GM11168 (cell line): ENCODE data around the gene SSBP4.
"Not testable (repeated sequence)": the region's sequence is repeated elsewhere in the genome, so short reads cannot be mapped to it uniquely, and the experiment has no call there.

ENCODE experiments used
- in situ Hi-C: fragments of 300-500 bp; cut with MboI; formaldehyde crosslinking; loops from one replicate; pipeline ENCODE4 v1.12.0; 2022; ENCODE audit warnings: low sequenced_read_pairs; ENCODE audit not compliant: unreplicated experiment

Gene SSBP4

DNA sequence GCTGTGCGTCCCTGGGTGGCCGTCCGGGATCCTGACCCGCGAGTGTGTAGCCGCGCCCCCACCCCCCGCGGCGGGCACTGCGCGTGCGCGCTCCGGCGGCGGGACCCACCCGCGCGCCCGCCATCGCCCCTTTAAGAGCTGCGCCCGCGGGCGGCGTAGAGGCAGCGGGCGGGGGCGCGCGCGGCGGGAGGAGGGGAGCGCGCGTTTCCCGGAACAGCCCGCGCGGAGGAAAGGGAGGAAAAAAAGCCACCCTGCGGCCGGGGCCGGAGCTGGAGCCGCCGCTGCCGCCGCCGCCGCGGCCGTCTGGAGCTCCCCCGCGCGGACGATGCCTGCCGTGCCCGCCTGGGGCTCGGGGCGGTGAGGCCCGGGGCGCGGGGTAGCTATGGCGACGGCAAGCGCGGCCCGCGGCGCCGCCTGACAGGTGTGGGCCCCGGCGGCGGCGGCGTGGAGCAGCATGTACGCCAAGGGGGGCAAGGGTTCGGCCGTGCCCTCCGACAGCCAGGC is at the start of gene SSBP4:
TSS of gene SSBP4 (plus strand) at position 204 of the 504 bp plus-strand sequence. CDS start at position 455, 251 bp downstream.
- in situ Hi-C loops = no loop called here

DNA sequence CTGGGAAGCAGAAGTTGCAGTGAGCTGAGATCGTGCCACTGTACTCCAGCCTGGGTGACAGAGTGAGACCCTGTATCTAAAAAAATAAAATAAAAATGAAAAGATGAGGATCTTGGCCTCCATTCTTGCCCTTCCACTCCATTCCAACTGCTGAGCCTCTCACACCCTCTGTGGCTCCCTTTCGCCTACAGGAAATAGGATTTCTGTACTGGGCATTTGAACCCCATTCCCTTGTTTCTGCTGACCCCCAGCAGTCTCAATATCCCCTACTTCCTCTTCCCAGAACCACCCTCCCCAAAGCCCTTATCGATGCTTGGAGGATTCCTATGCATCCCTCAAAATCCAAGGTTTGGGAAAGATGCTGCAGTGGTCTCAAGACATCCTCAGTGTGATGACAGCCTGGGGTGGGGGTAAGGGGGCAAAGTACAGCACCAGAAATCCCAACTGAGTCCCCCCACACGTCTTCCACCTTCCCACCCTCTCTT is 45.7 kb upstream of the SSBP4 start:
- in situ Hi-C loops = no loop called here

DNA sequence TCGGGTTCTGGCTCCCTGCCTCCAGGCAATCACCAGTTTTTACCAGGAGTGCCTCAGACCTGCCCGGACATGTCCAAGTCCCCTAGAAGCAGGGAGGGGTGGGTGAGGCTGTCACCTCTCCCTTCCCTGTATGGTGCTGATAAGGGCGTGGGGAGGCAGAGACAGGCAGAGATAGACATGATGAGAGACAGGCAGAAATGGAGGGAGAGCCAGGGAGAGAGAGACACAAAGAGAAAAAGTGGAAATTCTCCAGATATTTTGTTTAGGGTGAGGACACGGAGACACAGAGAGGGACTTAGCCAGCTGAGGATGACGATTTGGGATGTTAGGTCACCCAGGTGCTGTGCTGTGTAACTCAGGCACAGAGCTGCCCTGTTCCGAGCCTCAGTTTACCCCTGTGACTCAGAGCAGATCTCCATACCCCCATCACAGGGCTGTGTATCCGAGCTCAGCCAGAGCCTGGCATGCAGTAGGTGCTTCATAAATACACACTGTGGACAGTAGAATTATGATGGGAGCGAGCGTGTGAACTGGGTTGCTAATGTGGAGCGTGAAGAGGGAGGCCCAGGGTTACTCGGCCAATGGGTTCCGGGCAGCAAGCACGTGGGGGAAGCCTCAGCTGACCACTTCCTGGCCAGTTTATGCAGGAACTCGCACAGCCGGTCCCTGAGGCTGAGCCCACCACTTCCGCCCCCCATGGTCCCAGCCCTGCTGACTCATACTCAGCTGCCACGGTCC is 45.1 kb upstream of the SSBP4 start:
- in situ Hi-C loops = no loop called here

DNA sequence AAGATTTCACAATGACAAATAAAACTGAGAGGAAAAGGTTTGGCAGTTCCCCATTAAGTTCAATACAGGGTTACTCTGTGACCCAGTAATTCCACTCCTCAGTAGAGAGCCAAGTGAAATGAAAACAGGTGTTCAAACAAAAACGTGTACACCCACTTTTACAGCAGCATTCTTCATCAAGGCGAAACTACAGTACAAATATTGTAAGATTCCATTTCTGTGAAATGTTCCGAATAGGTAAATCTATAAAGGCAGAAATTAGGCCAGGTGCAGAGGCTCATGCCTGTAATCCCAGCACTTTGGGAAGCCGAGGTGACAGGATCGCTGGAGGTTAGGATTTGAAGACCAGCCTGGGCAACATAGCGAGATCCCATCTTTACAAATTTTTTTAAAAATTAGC is 42.2 kb upstream of the SSBP4 start:
- in situ Hi-C loops = no loop called here

DNA sequence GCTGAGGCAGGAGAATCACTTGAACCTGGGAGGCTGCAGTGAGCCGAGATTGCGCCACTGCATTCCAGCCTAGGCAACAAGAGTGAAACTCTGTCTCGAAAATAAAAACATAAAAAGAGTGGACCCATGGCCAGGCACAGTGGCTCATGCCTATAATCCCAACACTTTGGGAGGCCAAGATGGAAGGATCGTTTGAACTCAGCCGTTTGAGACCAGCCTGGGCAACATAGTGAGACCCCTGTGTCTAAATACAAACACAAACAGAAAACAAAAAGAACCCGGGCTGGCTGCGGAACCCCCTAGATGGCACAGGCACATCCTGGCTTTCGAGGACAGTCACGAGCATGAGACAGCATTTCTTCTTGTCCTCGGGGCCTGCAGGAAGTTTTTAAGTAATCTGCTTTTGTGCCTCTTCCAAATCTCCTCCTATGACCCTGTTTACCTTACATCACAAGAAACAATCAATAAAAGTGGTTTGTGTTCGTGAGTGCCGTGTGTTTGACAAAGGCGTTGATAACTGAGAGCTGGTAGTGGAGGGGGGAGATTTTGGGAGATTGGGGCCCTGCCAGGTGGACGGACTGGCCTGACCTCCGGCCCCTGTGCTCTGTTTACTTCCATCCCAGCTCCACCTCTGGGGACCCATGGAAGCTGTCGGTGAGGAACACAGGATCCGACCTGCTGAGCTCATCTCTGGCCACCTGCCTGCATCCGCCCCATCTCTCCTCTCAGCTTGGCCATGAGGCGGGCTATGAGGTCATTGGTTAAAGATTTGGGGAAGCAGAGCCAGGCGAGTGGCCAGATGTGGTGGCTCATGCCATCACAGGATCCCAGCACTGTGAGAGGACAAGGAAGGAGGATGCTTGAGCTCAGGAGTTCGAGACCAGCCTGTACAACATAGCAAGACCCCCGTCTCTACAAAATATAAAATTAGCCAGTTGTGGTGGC is 39.1 kb upstream of the SSBP4 start:
- in situ Hi-C loops = no loop called here

DNA sequence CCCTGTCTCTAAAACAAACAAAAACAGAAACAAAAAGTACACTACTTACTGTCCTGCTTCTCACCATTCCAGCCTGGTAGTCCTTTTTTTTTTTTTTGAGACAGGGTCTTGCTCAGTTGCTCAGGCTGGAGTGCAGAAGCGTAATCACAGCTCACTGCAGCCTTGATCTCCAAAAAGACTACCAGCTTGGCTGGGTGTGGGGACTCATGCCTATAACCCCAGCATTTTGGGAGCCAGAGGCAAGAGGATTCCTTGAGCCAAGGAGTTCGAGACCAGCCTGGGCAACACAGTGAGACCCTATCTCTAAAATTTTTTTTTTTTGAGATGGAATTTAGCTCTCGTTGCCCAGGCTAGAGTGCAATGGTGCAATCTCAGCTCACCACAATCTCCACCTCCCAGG is 38.4 kb upstream of the SSBP4 start:
- in situ Hi-C loops = no loop called here

DNA sequence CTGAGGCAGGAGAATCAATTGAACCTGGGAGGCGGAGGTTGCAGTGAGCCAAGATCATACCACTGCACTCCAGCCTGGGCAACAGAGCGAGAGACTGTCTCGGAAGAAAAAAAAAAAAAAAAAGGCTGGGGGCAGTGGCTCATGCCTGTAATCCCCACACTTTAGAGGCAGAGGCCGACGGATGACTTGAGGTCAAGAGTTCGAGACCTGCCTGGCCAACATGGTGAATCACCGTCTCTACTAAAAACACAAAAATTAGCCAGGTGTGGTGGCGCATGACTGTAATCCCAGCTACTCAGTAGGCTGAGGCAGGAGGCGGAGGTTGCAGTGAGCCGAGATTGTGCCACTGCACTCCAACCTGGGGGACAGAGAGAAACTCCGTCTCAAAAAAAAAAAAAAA is 35.6 kb upstream of the SSBP4 start:
- in situ Hi-C loops = not testable (repeated sequence)

DNA sequence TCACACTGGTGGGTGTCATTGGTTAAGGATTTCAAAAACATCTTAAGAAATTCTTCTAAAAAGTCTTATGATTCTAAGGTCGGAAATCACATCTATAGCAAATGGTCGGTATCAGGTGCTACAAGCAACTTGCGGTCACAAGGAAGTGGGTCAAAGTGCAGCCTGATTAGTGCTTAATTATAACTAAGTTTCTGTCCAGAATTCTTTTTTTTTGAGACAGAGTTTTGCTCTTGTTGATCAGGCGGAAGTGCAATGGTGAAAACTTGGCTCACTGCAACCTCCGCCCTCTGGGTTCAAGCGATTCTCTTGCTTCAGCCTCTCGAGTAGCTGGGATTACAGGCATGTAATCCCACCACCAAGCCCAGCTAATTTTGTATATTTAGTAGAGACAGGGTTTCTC is 34.4 kb upstream of the SSBP4 start:
- in situ Hi-C loops = no loop called here

DNA sequence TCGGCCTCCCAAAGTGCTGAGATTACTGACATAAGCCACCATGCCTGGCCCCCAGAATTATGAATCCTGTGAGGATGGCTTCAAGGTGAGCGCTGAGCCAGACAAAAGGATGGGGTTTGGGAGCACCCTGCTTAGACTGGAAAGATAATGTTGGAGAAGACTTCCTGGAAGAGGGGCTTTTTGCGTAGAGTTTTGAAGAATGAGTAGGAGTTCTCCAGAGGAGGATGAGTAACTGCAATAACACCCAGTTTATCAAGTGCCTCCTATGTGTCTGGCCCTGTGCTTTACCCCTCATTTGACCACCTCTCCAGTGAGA is 33.9 kb upstream of the SSBP4 start:
- in situ Hi-C loops = no loop called here

DNA sequence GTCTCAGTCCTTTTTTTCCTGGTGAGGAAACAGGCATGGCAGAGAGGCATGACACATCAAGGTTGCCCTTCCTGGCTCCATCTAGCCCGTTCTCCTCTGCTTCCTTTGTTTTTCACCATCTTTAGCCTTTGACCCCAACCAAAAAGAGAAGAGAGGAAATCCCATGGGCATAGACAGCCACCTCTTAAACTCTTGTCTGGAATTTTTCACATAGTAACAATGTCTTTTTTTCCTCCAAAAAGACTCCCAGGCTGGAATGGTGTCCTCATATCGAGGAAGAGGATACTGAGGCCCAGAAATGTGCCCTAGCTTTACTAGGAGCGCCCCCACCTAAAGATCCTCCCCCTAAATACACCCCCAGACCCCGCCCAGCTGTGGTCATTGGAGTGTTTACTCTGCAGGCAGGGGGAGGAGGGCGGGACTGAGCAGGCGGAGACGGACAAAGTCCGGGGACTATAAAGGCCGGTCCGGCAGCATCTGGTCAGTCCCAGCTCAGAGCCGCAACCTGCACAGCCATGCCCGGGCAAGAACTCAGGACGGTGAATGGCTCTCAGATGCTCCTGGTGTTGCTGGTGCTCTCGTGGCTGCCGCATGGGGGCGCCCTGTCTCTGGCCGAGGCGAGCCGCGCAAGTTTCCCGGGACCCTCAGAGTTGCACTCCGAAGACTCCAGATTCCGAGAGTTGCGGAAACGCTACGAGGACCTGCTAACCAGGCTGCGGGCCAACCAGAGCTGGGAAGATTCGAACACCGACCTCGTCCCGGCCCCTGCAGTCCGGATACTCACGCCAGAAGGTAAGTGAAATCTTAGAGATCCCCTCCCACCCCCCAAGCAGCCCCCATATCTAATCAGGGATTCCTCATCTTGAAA is 33.3 kb upstream of the SSBP4 start, which contains the start of gene GDF15:
TSS of gene GDF15 (plus strand) at position 484 of the 868 bp plus-strand sequence. CDS start at position 516, 32 bp downstream.
- in situ Hi-C loops = no loop called here

DNA sequence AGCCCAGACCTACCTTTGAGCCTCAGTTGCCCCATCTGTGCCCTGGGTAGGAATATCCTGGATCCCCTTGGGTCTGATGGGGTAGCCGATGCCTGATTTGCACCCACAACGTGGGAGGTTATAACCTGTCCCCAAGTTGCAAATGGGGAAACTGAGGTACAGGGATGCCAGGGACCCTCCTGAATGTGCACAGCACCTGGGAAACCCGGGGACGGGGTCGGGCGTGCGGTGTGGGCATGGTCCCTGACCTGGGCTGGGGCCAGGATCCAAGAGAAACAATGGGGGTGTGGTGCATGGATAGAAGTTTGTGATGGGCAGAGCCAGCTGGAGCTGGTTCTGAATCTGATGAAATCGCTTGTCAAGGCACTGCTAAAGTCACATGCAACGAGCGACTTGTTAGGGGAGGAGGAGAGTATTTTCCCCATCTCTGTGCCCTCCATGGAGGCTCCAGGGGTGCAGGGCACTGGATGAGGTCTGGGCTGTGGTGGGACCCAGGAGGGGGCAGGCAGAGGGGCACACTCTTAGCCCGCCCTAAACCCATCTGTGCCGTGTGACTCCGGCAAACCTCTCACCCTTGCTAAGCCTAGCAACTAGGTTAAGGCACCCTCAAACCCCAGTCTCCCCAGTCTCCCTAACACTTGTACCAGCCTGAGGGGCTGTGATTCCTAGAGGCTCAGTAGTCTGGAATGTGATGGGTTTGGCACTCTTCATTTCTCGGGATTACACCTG is 32.5 kb upstream of the SSBP4 start:
- in situ Hi-C loops = no loop called here

DNA sequence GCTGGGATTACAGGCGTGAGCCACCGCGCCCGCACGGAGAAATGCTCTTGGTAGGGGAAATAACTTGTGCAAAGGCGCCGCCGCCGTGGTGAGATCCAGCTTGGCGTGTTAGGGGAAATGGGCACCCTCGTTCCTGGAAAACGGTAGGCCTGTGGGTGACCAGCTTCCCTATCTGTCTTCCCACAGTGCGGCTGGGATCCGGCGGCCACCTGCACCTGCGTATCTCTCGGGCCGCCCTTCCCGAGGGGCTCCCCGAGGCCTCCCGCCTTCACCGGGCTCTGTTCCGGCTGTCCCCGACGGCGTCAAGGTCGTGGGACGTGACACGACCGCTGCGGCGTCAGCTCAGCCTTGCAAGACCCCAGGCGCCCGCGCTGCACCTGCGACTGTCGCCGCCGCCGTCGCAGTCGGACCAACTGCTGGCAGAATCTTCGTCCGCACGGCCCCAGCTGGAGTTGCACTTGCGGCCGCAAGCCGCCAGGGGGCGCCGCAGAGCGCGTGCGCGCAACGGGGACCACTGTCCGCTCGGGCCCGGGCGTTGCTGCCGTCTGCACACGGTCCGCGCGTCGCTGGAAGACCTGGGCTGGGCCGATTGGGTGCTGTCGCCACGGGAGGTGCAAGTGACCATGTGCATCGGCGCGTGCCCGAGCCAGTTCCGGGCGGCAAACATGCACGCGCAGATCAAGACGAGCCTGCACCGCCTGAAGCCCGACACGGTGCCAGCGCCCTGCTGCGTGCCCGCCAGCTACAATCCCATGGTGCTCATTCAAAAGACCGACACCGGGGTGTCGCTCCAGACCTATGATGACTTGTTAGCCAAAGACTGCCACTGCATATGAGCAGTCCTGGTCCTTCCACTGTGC is 30.9 kb upstream of the SSBP4 start:
- in situ Hi-C loops = no loop called here

DNA sequence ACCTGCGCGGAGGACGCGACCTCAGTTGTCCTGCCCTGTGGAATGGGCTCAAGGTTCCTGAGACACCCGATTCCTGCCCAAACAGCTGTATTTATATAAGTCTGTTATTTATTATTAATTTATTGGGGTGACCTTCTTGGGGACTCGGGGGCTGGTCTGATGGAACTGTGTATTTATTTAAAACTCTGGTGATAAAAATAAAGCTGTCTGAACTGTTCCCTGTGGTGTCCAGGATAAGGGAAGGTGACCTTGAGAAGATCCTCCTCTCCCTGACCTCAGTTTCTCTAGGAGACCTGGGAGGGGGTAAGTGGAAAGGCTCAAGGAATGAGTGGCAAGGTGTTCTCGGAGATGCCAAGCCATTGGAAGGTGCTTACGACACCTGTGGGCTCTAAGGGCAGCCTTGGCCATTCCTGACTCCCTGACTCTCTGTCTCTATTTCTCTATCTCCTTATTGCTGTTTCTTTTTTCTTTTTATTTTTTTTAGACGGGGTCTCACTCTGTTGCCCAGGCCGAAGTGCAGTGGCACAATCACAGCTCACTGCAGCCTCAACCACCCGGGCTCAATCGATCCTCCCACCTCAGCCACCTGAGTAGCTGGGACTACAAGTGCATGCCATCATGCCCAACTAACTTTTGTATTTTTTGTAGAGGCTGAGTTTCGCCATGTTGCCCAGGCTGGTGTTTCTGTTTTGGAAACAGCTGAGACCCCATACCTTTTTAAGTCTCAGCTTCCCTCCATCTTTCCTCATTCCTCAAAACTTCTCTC is 30.1 kb upstream of the SSBP4 start:
- in situ Hi-C loops = no loop called here

DNA sequence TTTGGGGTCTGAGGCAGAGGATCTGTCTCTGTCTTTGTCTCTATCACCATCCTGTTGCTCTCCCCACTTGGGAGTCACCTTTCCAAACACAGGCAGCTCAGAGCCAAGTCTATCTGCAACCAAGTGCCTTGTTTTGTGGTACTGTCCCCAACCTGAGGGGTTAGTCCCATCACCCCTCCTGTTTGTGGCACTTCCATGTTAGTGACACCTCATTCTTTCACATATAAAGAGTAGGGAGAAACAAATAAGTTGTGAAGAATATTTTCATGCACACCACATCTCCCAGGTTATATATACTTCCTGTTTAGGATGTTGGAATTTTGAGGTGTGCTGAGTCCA is 29.5 kb upstream of the SSBP4 start:
- in situ Hi-C loops = no loop called here

DNA sequence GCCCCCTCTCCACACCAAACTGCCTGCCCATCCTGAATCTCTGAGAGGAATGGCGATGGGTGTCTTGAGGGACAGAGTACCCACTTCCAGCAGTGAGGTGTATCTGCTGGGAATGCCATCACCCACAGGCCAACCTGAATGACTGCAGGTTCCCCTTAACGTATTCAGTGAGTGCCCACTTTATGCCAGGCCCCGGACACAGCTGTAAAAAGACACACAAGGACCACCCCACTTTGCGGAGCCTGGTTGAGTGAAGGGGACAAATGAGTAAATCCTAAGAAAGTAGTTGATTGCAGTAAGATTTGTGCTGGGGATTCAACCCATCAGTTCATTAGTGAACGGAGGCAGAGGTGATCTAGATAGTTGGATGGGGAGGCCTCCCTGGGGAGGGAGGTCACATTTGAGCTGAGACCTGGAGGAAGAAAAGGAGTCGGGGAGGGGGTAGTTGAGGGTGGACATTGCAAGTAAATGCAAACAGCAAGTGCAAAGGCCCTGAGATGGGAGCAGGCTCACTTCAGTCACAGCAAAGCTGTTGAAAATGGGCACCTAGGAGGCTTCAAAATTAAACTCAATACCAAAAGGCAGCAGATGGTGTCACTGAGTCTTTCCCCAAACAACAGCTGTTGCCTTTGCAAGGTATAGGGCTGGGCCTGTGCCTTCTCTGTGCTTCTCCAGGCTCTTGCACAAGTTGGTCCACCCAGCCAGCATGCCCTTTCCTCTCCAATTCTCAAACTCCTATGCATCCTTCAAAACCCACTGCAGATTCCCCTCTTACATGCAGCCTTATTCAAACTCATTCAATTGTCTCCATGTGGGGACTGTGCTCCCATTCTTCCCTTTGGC is 28.9 kb upstream of the SSBP4 start:
- in situ Hi-C loops = no loop called here

DNA sequence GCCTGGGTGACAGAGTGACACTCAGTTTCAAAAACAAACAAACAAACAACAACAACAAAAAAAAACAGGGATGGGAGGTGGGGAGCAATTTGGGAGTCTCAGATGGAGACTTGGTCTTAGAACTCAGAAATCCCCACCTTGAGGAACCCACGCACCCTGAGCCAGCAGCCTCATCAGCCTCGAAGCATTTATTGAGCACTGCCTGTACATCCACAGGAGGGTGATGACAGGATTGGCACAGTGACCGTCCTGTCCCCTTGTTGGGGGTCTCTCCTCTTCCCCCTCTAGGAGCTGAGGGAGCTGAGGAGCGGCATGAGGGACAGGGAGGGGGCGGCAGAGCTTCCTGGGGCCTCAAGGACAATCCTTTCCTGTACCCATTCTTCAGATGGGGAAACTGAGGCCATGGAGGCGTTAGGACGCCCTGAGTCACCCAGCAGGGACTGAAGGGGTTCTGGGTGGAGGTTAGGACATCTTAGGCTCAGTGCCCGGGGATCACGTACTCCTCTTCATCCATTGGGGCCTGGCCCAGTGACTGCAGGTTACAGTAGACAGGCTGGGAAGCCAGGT is 27.6 kb upstream of the SSBP4 start:
- in situ Hi-C loops = no loop called here

DNA sequence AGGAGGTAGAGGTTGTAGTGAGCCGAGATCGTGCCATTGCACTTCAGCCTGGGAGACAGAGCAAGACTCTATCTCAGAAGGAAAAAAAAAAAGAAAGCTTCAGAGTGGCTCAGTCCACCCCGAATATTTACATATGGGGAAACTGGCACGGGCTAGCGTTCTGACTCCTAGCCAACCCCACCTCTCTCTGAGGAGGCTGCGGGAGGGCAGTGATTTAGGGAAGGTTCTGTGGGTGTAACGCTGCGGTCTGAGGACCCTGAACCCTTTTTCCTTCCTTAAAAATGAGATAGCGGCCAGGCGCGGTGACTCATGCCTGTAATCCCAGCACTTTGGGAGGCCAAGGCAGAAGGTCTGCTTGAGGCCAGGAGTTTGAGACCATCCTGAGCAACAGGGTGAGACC is 26.8 kb upstream of the SSBP4 start:
- in situ Hi-C loops = no loop called here
